Nephron (organoid): ENCODE results near the gene KY.

Experiments used
- H3K27ac Mint-ChIP-seq, 3 experiments: 2 replicates each; pipeline ENCODE4 v1.8.0; 2020; ENCODE audit warnings: mixed read lengths in 3 of 3, mild to moderate bottlenecking in 2 of 3, moderate library complexity in 1 of 3
- H3K27me3 Mint-ChIP-seq: 2 replicates; pipeline ENCODE4 v1.8.0; 2021; ENCODE audit warnings: low read depth, mild to moderate bottlenecking, moderate library complexity, mixed read lengths
- H3K36me3 Mint-ChIP-seq: 2 replicates; pipeline ENCODE4 v1.8.0; 2020; ENCODE audit warnings: low read depth, mixed read lengths
- H3K4me1 Mint-ChIP-seq: 2 replicates; pipeline ENCODE4 v1.8.0; 2020; ENCODE audit warnings: mixed read lengths
- H3K4me3 Mint-ChIP-seq, 3 experiments: 2 replicates each; pipeline ENCODE4 v1.8.0; 2020; ENCODE audit warnings: mild to moderate bottlenecking in 3 of 3, mixed read lengths in 3 of 3, moderate library complexity in 2 of 3
- H3K9me3 Mint-ChIP-seq: 2 replicates; pipeline ENCODE4 v1.8.0; 2020; ENCODE audit warnings: mixed read lengths
- TF ChIP-seq, protein P1 (sequence below), 3 experiments: fragments of 200-600 bp; sonication (generic); IDR thresholded peaks; one replicate each; pipeline ENCODE4 v1.5.0; 2021; ENCODE audit warnings: antibody characterized with exemption in 3 of 3; ENCODE audit not compliant: unreplicated experiment in 3 of 3

Gene KY

DNA sequence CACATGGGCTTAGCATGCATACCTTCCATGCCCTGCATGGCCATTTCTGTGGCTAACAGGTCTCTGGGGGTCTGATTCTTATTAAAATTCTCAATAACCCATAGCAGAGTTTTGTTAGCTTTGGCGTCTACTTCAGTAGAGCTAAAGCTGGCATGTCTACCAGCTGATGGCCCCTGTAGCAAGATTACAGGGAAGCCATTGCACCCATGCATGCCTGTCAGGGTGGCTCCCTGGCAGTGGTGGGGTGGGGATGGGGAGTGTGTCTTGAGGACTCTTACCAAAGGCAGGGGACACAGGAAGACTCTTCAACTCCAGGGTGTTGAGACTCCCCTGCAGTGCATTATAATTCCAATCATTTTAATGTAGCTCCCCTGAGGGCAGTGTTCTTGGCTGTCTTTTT, 4.7 kb downstream of the KY start:
- H3K27me3 Mint-ChIP-seq: peaks cover 34% of the 10 kb centered on the region
- no peaks in the 10 kb centered on the region for H3K9me3 Mint-ChIP-seq
- TF ChIP-seq, protein P1, sequence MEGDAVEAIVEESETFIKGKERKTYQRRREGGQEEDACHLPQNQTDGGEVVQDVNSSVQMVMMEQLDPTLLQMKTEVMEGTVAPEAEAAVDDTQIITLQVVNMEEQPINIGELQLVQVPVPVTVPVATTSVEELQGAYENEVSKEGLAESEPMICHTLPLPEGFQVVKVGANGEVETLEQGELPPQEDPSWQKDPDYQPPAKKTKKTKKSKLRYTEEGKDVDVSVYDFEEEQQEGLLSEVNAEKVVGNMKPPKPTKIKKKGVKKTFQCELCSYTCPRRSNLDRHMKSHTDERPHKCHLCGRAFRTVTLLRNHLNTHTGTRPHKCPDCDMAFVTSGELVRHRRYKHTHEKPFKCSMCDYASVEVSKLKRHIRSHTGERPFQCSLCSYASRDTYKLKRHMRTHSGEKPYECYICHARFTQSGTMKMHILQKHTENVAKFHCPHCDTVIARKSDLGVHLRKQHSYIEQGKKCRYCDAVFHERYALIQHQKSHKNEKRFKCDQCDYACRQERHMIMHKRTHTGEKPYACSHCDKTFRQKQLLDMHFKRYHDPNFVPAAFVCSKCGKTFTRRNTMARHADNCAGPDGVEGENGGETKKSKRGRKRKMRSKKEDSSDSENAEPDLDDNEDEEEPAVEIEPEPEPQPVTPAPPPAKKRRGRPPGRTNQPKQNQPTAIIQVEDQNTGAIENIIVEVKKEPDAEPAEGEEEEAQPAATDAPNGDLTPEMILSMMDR (IDR thresholded peaks at IDR 0.05; ENCODE audit: unreplicated experiment in 3 of 3): no peak
- H3K4me1 Mint-ChIP-seq: peaks cover 29% of the 10 kb centered on the region
- H3K4me3 Mint-ChIP-seq: no peak overlapping the region
- no peaks in the 10 kb centered on the region for H3K36me3 Mint-ChIP-seq
- no peak overlapping the region for H3K27ac Mint-ChIP-seq

DNA sequence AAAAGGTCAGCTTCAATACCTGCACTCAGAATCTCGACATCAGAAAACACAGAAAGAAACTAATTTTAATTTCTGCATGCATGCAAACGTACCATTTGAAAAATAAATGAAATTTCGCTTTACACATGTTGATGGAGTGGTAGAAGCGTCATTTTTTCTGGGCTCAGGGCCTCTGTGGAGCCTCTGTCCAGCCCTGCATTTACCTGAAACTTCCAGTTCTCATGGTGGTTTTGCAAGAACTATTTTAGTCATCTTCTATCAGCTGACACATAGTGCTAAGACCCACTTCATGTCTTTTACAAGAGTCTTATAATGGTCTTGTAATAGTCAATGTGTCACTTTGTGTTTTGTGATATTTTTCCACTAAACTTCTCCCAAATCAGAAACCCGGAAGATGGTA, 5.3 kb downstream of the KY start:
- H3K4me1 Mint-ChIP-seq: peaks cover 29% of the 10 kb centered on the region
- H3K27me3 Mint-ChIP-seq: peaks cover 32% of the 10 kb centered on the region
- no peak overlapping the region for H3K27ac Mint-ChIP-seq
- H3K9me3 Mint-ChIP-seq: no peaks in the 10 kb centered on the region
- TF ChIP-seq, protein P1 (IDR thresholded peaks at IDR 0.05; ENCODE audit: unreplicated experiment in 3 of 3): no peak
- no peak overlapping the region for H3K4me3 Mint-ChIP-seq
- H3K36me3 Mint-ChIP-seq: no peaks in the 10 kb centered on the region

DNA sequence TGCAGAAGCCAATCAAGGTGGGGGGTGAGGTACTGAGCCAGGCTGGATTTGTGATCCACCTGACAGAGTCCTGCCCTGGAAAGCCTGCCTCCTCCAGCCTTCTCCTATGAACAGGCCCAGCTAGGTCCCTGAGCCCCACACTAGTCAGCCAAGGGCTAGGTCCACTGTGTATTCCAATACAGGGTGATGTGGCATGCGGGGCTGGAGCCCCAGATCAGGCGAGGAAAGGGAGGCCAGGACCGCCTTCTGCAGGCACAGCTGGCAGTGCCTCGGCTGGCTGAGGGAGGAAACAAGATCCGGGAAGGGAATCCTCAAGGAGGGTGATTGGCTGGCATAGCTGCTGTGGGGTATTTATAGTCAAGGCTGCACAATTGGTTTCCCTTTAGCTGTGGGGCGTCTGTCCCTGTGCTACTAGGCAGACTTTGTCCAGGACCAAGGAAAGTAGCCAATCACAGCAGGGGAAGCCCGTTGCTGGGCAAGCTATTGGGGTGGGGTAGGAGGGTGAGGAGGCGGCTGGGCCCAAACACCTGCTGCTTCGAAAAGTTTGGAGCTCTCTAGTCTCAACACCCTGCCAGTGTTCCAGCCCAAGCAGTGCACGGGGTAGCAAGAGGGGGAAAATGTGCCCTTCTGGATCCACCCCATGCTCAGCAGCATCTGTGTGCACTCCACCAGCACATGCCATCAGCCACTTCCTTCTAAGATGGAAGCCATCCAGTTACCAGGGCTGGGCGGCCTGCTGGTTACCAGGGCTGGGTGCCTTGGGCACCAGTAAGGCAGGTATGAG, 5.9 kb downstream of the KY start:
- Mint-ChIP-seq H3K36me3 (no peaks in the 10 kb centered on the region), H3K4me1 (peaks cover 29% of the 10 kb centered on the region), H3K4me3 (no peak overlapping the region), H3K9me3 (no peaks in the 10 kb centered on the region), H3K27ac (no peak overlapping the region), H3K27me3 (peaks cover 26% of the 10 kb centered on the region)
- TF ChIP-seq, protein P1 (IDR thresholded peaks at IDR 0.05; ENCODE audit: unreplicated experiment in 3 of 3): no peak

DNA sequence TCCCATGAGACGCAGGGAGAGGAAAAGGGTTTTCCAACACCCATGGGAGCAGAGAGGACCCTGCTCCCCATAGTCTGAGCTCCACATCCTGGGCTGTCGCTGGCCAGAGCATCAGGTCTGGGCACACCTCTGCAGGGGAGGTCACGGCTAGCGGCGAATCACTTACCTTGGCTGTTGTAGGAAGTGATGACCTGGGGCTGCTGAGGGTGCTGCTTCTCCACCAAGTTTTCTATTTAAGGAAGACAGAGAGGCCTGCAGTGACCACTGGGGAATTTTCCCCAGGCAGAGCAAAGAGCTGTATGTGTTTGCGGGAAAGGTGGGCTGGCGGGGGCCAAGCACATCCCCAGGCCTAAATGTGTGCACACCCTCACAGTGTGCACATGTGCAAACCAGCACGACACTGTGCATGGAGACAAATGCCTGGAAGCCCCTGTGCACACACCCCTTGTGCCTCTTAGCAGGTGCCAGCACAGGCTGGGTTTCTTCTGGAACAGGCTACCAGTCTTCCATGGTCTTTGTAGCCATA, 7.6 kb downstream of the KY start:
- TF ChIP-seq, protein P1 (IDR thresholded peaks at IDR 0.05; ENCODE audit: unreplicated experiment in 3 of 3): no peak
- no peak overlapping the region for H3K4me3 Mint-ChIP-seq
- H3K9me3 Mint-ChIP-seq: no peaks in the 10 kb centered on the region
- no peak overlapping the region for H3K27ac Mint-ChIP-seq
- no peaks in the 10 kb centered on the region for H3K36me3 Mint-ChIP-seq
- H3K4me1 Mint-ChIP-seq: peaks cover 27% of the 10 kb centered on the region
- H3K27me3 Mint-ChIP-seq: peaks cover 9% of the 10 kb centered on the region

DNA sequence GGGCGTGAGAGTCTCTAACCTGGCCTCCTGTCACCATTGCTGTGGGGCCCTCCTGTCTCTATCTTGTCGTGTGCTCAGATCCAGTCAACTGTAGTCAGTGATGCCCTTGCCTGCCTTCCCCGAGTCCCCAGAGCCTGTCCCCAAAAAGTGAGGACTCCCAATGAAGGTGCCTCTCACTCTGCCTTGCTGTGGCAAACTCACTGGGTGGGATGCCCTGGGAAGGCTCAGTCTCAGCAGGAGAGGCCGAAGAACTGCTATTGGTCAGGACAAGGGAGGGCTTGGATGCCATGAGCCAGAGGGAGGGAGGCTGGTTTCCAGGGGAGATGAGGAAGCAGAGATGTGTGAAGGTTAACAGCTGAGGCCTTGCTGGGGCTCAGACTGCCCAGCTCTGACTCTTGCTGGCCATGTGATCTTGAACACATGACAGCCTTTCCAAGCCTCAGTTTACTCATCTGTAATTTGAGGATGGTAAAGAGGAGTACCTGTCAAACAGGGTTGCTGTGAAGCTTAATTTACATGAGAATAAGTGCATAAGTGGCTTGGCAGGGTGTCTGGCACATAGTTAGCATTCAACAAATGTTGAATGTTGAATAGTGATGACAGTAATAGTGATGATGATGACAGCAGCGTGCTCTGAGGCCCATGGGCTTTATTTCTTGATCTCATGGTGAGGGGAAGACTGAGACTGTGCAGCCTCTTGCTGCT, 8.2 kb downstream of the KY start:
- H3K4me1 Mint-ChIP-seq: peaks cover 26% of the 10 kb centered on the region

More for the DNA sequence above, 8.2 kb downstream of the KY start:
- Mint-ChIP-seq H3K27me3 (peaks cover 7% of the 10 kb centered on the region), H3K36me3 (no peaks in the 10 kb centered on the region), H3K27ac (no peak overlapping the region), H3K4me3 (no peak overlapping the region), H3K9me3 (no peaks in the 10 kb centered on the region)
- TF ChIP-seq, protein P1 (IDR thresholded peaks at IDR 0.05; ENCODE audit: unreplicated experiment in 3 of 3): no peak
